Measurements from ENCODE around the gene RSAD1.

- TF ChIP-seq ZNF384 (IDR thresholded peaks at IDR 0.05) (no peak), SUZ12 (IDR thresholded peaks at IDR 0.05) (no peak), NFRKB (IDR thresholded peaks at IDR 0.05) (no peak)
Observed at GRCh38 chr17:50451943-50452629, 26.6 kb upstream of the RSAD1 start.
